A375 (cell line): ENCODE results near the gene FUT1. TPM values are rescaled to one million over a fixed set of nuclear protein-coding genes. Genes with fewer than 3 reads are reported as not detected.

Source experiments
- small RNA-seq: library from RNA; depleted of rRNA; stranded (forward); fragments of <200 nt; gene quantifications from one replicate; pipeline ENCODE3, GENCODE V24; 2014
- total RNA-seq: library from RNA; depleted of rRNA; stranded (reverse); fragments of >200 nt; shearing (Covaris generic); gene quantifications from 2 replicates; pipeline ENCODE4 v1.2.3, GENCODE V29; 2014; rRNA removed

The FUT1 gene
- total RNA-seq: 1.9 and 3.2 TPM in 2 replicates

DNA sequence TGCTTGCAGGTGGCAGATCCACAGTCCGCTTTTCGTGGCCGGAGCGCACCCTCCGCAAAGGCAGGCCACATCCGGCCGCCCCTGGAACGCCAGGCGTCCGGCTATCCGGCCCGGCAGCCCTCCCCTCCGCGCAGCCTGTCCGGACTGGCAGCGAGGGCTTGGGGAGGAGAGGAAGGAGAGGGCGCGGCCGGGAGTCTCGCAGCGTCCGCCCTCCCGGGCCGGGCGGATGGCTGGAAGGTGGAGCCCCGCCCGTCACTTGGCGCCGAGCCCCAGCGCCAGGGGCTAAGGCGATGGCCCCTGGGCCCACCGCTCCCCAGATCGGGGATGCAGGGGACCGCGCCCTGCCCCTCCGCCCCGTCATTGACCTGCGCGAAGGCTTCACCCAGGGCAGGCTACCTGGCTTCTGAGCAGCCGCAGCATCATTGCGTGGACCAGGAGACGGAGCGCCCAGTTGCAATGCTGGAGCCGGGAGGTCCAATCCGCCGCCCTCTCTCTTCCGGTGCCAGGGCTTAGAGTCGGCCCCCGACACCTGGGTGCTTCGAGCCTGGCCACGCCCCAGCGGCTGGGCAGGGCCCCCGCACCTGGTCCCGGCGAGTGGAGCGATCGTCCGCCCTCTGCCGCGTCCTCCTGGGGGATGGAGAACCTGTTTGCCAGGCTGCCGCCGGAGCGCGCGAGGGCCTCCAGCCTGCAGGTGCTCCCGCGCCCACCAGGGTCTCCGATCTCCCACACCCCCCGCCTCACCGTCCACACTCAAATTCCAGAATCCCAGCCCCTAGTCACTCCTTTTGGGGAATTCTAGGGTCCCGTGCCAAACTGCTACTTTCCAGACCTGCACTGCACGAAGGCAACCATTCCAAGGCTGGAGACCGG is at the start of gene FUT1:
TSS of gene FUT1 (minus strand) at position 146 of the 870 bp plus-strand sequence. CDS start 1,360 bp downstream, outside the sequence.

DNA sequence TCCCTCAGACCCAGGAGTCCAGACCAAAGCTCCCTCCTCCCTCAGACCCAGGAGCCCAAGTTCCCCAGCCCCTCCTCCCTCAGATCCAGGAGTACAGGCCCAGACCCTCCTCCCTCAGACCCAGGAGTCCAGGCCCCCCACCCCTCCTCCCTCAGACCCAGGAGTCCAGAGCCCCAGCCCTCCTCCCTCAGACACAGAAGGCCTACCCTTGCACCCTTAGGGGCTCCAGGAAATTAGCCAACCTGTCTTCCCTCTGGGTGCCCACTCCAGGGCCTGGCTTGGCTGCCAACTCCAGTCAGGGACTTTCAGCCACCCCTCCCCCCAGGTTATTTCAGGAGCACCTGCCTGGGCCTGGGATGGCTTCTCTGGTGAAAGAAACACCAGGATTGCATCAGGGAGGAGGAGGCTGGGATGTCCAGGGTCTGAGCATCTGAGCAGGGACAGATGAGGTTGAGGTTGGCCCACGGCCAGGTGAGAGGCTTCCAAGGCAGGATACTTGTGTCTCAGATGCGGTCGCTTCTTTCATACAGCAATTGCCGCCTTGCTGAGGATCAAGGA is 2.7 kb upstream of the FUT1 start, which contains the start of gene FGF21:
TSS of gene FGF21 (plus strand) at position 441 of the 558 bp plus-strand sequence. CDS start 713 bp downstream, outside the sequence.

GRCh38 chr19:48746738-48747575 is 5.5 kb downstream of the FUT1 start, which contains the start of gene IZUMO1:
TSS of gene IZUMO1 (minus strand) at chr19:48746909. CDS start at chr19:48745859, 1,050 bp downstream.

DNA sequence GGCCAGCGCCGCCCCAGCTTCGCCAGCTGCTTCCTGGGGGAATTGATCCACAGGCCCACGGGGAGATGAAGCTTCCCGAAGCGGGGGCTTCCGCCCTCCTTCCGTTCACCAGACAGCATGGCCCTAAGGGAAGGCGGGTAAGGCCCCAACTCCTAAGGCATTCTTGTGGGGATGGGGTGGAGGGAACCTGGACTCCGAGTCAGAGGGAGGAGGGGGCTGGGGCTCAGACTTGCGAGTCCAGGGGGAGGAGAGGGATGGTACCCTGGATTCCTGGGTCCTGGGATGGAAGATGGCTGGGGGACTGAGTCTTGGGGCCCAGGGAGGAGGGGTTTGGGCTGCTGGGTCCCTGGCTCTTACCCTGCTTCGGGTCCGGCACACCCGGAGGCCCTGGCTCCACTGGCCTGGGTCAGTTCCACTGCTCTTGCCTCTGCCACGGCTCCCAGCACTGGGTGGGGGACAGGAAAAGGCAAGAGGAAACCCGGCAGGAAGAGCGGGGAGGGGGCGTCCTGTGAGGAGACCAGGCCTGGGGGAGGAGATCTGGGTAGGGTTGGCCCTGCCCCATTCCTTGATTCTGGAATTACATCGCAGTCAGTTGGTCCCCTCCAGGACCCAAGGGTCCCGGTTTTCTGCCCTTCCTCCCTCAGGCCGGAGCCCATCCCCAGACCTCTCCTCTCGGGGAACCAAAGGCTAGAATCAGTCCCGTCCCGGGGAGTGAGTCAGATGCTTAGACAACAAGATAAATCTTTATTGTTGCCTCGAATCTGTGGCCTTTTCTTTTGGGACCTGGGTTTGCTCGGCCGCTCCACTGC is 12.1 kb downstream of the FUT1 start, which contains the start of gene RASIP1:
TSS of gene RASIP1 (minus strand) at position 447 of the 809 bp plus-strand sequence. CDS start at position 119, 328 bp downstream.

GRCh38 chr19:48719263-48720171 is 32.9 kb downstream of the FUT1 start, which contains the start of gene MAMSTR:
TSS of gene MAMSTR (minus strand) at chr19:48719725. CDS start at chr19:48719031, 694 bp downstream.

Small RNA genes lying within 50 kb of the gene (small RNA-seq; reads per million reads assigned to genes)
- not detected for gene RNU6-317P

Other genes starting within 250 kb of the FUT1 start
- 0.37 TPM in 1 of 2 replicates, not detected in the other for gene LMTK3, start 240.8 kb downstream of the FUT1 start, total RNA-seq
- gene SULT2B1, start 200.5 kb downstream of the FUT1 start, total RNA-seq: not detected in 2 replicates
- not detected in 2 replicates for gene SPACA4, start 145.9 kb downstream of the FUT1 start, total RNA-seq
- 1.8 and 2.0 TPM in 2 replicates for gene FAM83E, start 137.6 kb downstream of the FUT1 start, total RNA-seq
- gene RPL18, start 133.5 kb downstream of the FUT1 start, total RNA-seq: 2,777 and 2,986 TPM in 2 replicates
- gene SPHK2, start 133.1 kb downstream of the FUT1 start, total RNA-seq: 16.5 and 19.3 TPM in 2 replicates
- gene DBP, start 115.3 kb downstream of the FUT1 start, total RNA-seq: 18.2 and 19.2 TPM in 2 replicates
- 2.6 and 2.8 TPM in 2 replicates for gene CA11, start 106.5 kb downstream of the FUT1 start, total RNA-seq
- gene NTN5, start 79.6 kb downstream of the FUT1 start, total RNA-seq: 0.21 TPM in 1 of 2 replicates, not detected in the other
- gene FUT2, start 56.7 kb downstream of the FUT1 start, total RNA-seq: not detected in 2 replicates
- 0.30 TPM in 1 of 2 replicates, not detected in the other for gene MAMSTR, start 32.9 kb downstream of the FUT1 start, total RNA-seq
- gene RASIP1, start 12.0 kb downstream of the FUT1 start, total RNA-seq: 0.08 TPM in 1 of 2 replicates, not detected in the other
- gene IZUMO1, start 5.7 kb downstream of the FUT1 start, total RNA-seq: not detected in 2 replicates
- gene FGF21, start 2.9 kb upstream of the FUT1 start, total RNA-seq: 0.11 and 1.8 TPM in 2 replicates
- 58.9 and 62.1 TPM in 2 replicates for gene BCAT2, start 58.4 kb upstream of the FUT1 start, total RNA-seq
- gene HSD17B14, start 83.8 kb upstream of the FUT1 start, total RNA-seq: 0.45 TPM in 1 of 2 replicates, not detected in the other
- gene PLEKHA4, start 116.0 kb upstream of the FUT1 start, total RNA-seq: 12.7 and 24.4 TPM in 2 replicates
- gene PPP1R15A, start 119.8 kb upstream of the FUT1 start, total RNA-seq: 186 and 188 TPM in 2 replicates
- gene TULP2, start 146.1 kb upstream of the FUT1 start, total RNA-seq: not detected in 2 replicates
- gene NUCB1, start 147.7 kb upstream of the FUT1 start, total RNA-seq: 193 and 199 TPM in 2 replicates
- gene DHDH, start 181.1 kb upstream of the FUT1 start, total RNA-seq: not detected in 2 replicates
- gene BAX, start 202.2 kb upstream of the FUT1 start, total RNA-seq: 72.4 and 87.3 TPM in 2 replicates
- 1,177 and 1,345 TPM in 2 replicates for gene FTL, start 212.7 kb upstream of the FUT1 start, total RNA-seq
- gene GYS1, start 240.7 kb upstream of the FUT1 start, total RNA-seq: 34.0 and 35.2 TPM in 2 replicates
- 568 and 573 TPM in 2 replicates for gene RUVBL2, start 241.2 kb upstream of the FUT1 start, total RNA-seq